Body of pancreas (tissue), 4 donors: ENCODE data around the gene ARCN1. TPM values are rescaled to one million over a fixed set of nuclear protein-coding genes. Genes with fewer than 3 reads are reported as not detected.

ENCODE experiments used
- ATAC-seq: fragments of 150-250 bp; one replicate; pipeline ENCODE4 v1.9.1; 2016
- DNase-seq, 4 donors: peaks; one replicate each; pipeline ENCODE4 v3.0.0-alpha.2; 2019
- H3K27ac ChIP-seq, 4 donors: fragments of 200-600 bp; sonication (generic); 1 replicate in 3 of 4; 2 replicates in 1 of 4; pipeline versions ENCODE4 v1.5.1 to v1.6.1; 2016 to 2019; ENCODE audit warnings: mild to moderate bottlenecking in 1 of 4, mixed read lengths in 1 of 4, moderate library complexity in 1 of 4
- H3K27me3 ChIP-seq, 2 donors: fragments of 200-600 bp; sonication (generic); one replicate each; pipeline ENCODE4 v1.6.0; 2016; ENCODE audit warnings: mild to moderate bottlenecking in 1 of 2
- H3K36me3 ChIP-seq, 2 donors: fragments of 200-600 bp; sonication (generic); replicated peaks in 1 of 2; 2 replicates each; pipeline ENCODE4 v1.5.1; 2016; ENCODE audit warnings: low read depth in 2 of 2; ENCODE audit not compliant: insufficient read depth in 1 of 2
- H3K4me1 ChIP-seq: fragments of 200-600 bp; sonication (generic); one replicate; pipeline ENCODE4 v1.6.0; 2016
- H3K4me3 ChIP-seq, 2 donors: fragments of 200-600 bp; sonication (generic); 1 replicate in 1 of 2; 2 replicates in 1 of 2; pipeline ENCODE4 v1.5.1; 2016 to 2019
- H3K9me3 ChIP-seq, 3 donors: fragments of 200-600 bp; sonication (generic); 1 replicate in 2 of 3; 2 replicates in 1 of 3; pipeline ENCODE4 v1.5.1; 2016
- POLR2A ChIP-seq, 3 donors: fragments of 450-650 bp; IDR thresholded peaks; one replicate each; pipeline ENCODE4 v1.6.1; 2016; ENCODE audit warnings: antibody characterized with exemption in 3 of 3, mild to moderate bottlenecking in 2 of 3
- WGBS, 2 donors: methylation state at CpG; one replicate each; pipeline ENCODE4 v1.1.5; 2017; 5-methylcytosine and 5-hydroxymethylcytosine counted together
- intact Hi-C: fragments of 100-400 bp; cut with DNase I; formaldehyde crosslinking; loops from one replicate; pipeline ENCODE4 v1.15.1; 2023
- total RNA-seq, 2 donors: library from RNA; depleted of rRNA; stranded (reverse); fragments of >200 nt; gene quantifications; one replicate each; pipeline ENCODE4 v1.1.0, GENCODE V29; 2016
- TF ChIP-seq, protein P1 (sequence below), 7 experiments: fragments of 450-650 bp in 4 of 7; fragments of 200-600 bp in 3 of 7; sonication (generic) in 3 of 7; IDR thresholded peaks; one replicate each; pipeline ENCODE4 v1.5.1; 2016 to 2019; ENCODE audit warnings: antibody characterized with exemption in 7 of 7

ARCN1 gene
- total RNA-seq, 2 donors from 2014 or later, result 49.8 to 64.3 TPM

- no peak for TF ChIP-seq POLR2A (IDR thresholded peaks at IDR 0.05)
- TF ChIP-seq, protein P1, sequence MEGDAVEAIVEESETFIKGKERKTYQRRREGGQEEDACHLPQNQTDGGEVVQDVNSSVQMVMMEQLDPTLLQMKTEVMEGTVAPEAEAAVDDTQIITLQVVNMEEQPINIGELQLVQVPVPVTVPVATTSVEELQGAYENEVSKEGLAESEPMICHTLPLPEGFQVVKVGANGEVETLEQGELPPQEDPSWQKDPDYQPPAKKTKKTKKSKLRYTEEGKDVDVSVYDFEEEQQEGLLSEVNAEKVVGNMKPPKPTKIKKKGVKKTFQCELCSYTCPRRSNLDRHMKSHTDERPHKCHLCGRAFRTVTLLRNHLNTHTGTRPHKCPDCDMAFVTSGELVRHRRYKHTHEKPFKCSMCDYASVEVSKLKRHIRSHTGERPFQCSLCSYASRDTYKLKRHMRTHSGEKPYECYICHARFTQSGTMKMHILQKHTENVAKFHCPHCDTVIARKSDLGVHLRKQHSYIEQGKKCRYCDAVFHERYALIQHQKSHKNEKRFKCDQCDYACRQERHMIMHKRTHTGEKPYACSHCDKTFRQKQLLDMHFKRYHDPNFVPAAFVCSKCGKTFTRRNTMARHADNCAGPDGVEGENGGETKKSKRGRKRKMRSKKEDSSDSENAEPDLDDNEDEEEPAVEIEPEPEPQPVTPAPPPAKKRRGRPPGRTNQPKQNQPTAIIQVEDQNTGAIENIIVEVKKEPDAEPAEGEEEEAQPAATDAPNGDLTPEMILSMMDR (IDR thresholded peaks at IDR 0.05), result no peak
- H3K27ac ChIP-seq, result peak overlapping the region in 2 of 4 donors; percentile 61 to 76
- ATAC-seq (no peak), DNase-seq (peak in 2 of 4 donors; percentile 29 to 58)
- H3K9me3 ChIP-seq, result no peaks in the 10 kb centered on the region
- intact Hi-C loops, result no loop called here
- H3K4me3 ChIP-seq, result no peak overlapping the region
- no peaks in the 10 kb centered on the region for H3K27me3 ChIP-seq
- H3K36me3 ChIP-seq, result no peaks in the 10 kb centered on the region
- H3K4me1 ChIP-seq, result peaks cover 62% of the 10 kb centered on the region
- 66 to 79% methylated on average over 6 of the region's 6 CpGs for WGBS, 2 donors
Observed at GRCh38 chr11:118619444-118620197, 47.4 kb downstream of the ARCN1 start.

DNA sequence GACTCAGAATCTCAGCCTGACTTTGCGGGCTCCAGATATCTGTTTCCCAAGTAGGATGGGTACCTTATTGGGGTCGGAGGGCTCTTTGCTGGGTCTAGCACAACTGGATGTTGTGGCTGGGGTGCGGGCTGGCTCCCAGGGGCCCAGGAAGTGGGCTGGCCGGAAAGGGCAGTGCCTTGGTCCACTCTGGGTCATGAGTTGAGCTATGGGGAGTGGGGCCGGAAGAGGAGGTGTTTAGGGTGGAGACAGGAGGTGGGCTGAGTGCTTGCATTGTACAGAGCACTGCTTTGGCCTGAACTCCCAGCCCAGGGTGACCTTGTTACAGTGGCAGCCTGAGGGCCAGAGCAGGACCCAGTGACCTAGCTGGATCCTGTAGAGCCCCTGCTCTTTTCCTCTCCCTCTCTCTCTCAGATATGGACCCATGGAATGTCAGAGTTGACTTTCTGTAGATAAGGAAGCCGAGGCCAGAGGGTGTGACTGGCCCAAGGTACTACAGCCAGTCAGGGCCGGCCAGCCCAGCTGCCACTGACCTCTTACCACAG is 48.4 kb downstream of the ARCN1 start:
- Histone ChIP-seq H3K4me1 (peaks cover 56% of the 10 kb centered on the region), H3K9me3 (no peaks in the 10 kb centered on the region), H3K27me3 (no peaks in the 10 kb centered on the region), H3K36me3 (no peaks in the 10 kb centered on the region), H3K4me3 (no peak overlapping the region), H3K27ac (peak overlapping the region; percentile 36 to 76 (median 48))
- intact Hi-C loops, result no loop called here
- peak in 1 of 4 donors; percentile 20 for DNase-seq
- 49 to 64% methylated on average over 6 to 7 of the region's 7 CpGs for WGBS, 2 donors
- no peak for TF ChIP-seq POLR2A (IDR thresholded peaks at IDR 0.05)
- TF ChIP-seq, protein P1 (IDR thresholded peaks at IDR 0.05), result no peak
- ATAC-seq, result peak; percentile 3

DNA sequence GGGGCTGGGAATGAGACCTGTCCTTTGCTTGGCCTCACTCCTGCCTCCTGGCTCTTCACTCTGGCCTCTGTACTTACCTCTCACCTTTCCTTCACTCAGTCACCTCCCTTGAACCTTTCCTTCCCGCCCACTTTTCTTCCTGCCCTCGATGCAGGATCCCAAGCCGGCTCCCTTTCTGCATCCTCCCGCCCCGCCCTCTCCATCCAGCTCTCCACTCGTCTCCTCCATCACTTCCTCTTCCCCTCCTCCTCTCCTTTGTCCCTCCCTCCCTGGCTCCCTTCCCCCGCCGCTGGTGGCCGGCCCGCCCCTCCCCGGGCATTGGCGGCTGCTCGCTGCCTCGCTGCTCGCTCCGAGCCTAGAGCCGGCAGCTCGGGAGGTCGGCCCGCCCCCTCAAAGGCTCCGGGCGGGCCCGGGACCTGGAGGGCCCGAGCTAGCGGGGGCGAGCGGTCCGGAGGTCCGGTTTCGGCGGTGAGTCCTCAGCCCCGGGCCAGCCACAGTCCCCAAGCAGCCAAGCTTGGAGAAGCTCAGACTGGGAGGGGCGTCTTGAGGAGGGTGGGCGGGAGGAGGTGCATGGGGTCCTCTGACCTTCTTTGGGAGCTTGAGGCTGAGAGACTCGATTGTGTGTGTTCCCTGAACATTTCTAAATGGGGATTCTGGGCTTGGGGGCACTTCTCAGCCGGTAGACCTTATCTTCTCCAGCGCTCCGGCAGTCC is 49.0 kb downstream of the ARCN1 start:
- H3K9me3 ChIP-seq, result no peaks in the 10 kb centered on the region
- H3K36me3 ChIP-seq, result no peaks in the 10 kb centered on the region
- H3K4me1 ChIP-seq, result peaks cover 50% of the 10 kb centered on the region
- no peaks in the 10 kb centered on the region for H3K27me3 ChIP-seq
- H3K4me3 ChIP-seq, result no peak overlapping the region
- 5 to 14% methylated on average over 20 to 33 of the region's 38 CpGs for WGBS, 2 donors
- DNase-seq (peak; percentile 69 to 79 (median 74)), ATAC-seq (peak; percentile 72)
- H3K27ac ChIP-seq, result peak overlapping the region; percentile 21 to 76 (median 48)
- intact Hi-C loops, result no loop called here
- TF ChIP-seq, protein P1 (IDR thresholded peaks at IDR 0.05), result no peak
- no peak for TF ChIP-seq POLR2A (IDR thresholded peaks at IDR 0.05)

- H3K27me3 ChIP-seq, result no peaks in the 10 kb centered on the region
- ATAC-seq (no peak), DNase-seq (no peak)
- no peak overlapping the region for H3K4me3 ChIP-seq
- H3K36me3 ChIP-seq, result no peaks in the 10 kb centered on the region
- peaks cover 45% of the 10 kb centered on the region for H3K4me1 ChIP-seq
- H3K27ac ChIP-seq, result peak overlapping the region; percentile 21 to 76 (median 48)
- H3K9me3 ChIP-seq, result no peaks in the 10 kb centered on the region
- whole genome bisulfite sequencing, 2 donors, result 82 to 90% methylated on average over 4 of the region's 4 CpGs
- intact Hi-C loops, result no loop called here
- TF ChIP-seq, protein P1 (IDR thresholded peaks at IDR 0.05), result no peak
- no peak for TF ChIP-seq POLR2A (IDR thresholded peaks at IDR 0.05)
Observed at GRCh38 chr11:118621784-118622375, 49.7 kb downstream of the ARCN1 start.
